Mucosa of descending colon (tissue), 3 donors: ENCODE results near the gene CACNB1. TPM values are rescaled to one million over a fixed set of nuclear protein-coding genes. Genes with fewer than 3 reads are reported as not detected.

Source experiments
- ATAC-seq: fragments of 200-7000 bp; cut with Tn5 transposase; one replicate; pipeline ENCODE4 v1.9.1; 2020; ENCODE audit warnings: mild to moderate bottlenecking, moderate library complexity
- DNase-seq, 3 donors: peaks; one replicate each; pipeline ENCODE4 v3.0.0-alpha.2; 2020
- H3K36me3 ChIP-seq: fragments of 200-600 bp; one replicate; pipeline ENCODE4 v1.8.0; 2021; ENCODE audit warnings: low read depth, mild to moderate bottlenecking
- H3K4me1 ChIP-seq: fragments of 200-600 bp; one replicate; pipeline ENCODE4 v1.8.0; 2021; ENCODE audit warnings: low read depth, mild to moderate bottlenecking
- H3K4me3 ChIP-seq: fragments of 200-600 bp; one replicate; pipeline ENCODE4 v1.8.0; 2021; ENCODE audit warnings: mild to moderate bottlenecking
- H3K9me3 ChIP-seq: fragments of 200-600 bp; one replicate; pipeline ENCODE4 v1.8.0; 2021; ENCODE audit warnings: mild to moderate bottlenecking
- CTCF ChIP-seq: fragments of 200-600 bp; IDR thresholded peaks from one replicate; pipeline ENCODE4 v1.8.0; 2022; ENCODE audit warnings: antibody characterized with exemption, mild to moderate bottlenecking
- intact Hi-C, 2 donors: fragments of 100-400 bp; cut with DNase I in 1 of 2; cut with micrococcal nuclease in 1 of 2; formaldehyde crosslinking; loops; one replicate each; pipeline versions ENCODE4 v1.11.0 to v1.11.1; 2022; cut with DNase I, micrococcal nuclease
- total RNA-seq, 3 donors: library from RNA; stranded (reverse); fragmentation: NEBNext Ultra II Directional in 2 of 3; extraction: Animal tissue kit (Norgen Biotek cat#: 25700) in 2 of 3; gene quantifications; one replicate each; pipeline versions ENCODE4 v1.2.1 to v1.2.4, GENCODE V29; 2021 to 2023
- donor health status: DM: no; HTN: no; CAD: no; lungs with moderate emphysema.
- donor health status: DM: no; HTN: no; CAD: no.
- donor health status: DM: no; HTN: yes; CAD: no.

Gene CACNB1
- total RNA-seq, 3 donors from 2014 or later = 16.8 to 24.3 (median 20.1) TPM

- intact Hi-C loops = no loop called here
- Histone ChIP-seq H3K4me3 (no peak overlapping the region), H3K36me3 (no peaks in the 10 kb centered on the region), H3K9me3 (no peaks in the 10 kb centered on the region), H3K4me1 (peaks cover 10% of the 10 kb centered on the region)
- no peak for DNase-seq
- no peak for ATAC-seq
- TF ChIP-seq CTCF = no peak
These were observed 39.0 kb upstream of the CACNB1 start for GRCh38 chr17:39236450-39236927.

GRCh38 chr17:39235555-39236449 lies 38.3 kb upstream of the CACNB1 start:
- Histone ChIP-seq H3K4me1 (peaks cover 10% of the 10 kb centered on the region), H3K9me3 (no peaks in the 10 kb centered on the region), H3K36me3 (no peaks in the 10 kb centered on the region), H3K4me3 (no peak overlapping the region)
- ATAC-seq (peak; percentile 72), DNase-seq (peak in 1 of 3 donors; percentile 35)
- intact Hi-C loops = no loop called here
- TF ChIP-seq CTCF = no peak

GRCh38 chr17:39231591-39232551 lies 34.4 kb upstream of the CACNB1 start:
- no peaks in the 10 kb centered on the region for H3K9me3 ChIP-seq
- no peak overlapping the region for H3K4me3 ChIP-seq
- H3K36me3 ChIP-seq = no peaks in the 10 kb centered on the region
- TF ChIP-seq CTCF = peak; percentile 47
- H3K4me1 ChIP-seq = no peaks in the 10 kb centered on the region
- ATAC-seq (peak; percentile 73), DNase-seq (peak in 2 of 3 donors; percentile 45 to 59)
- intact Hi-C loops = no loop called here

GRCh38 chr17:39231091-39231561 lies 33.7 kb upstream of the CACNB1 start:
- no peaks in the 10 kb centered on the region for H3K9me3 ChIP-seq
- no peak overlapping the region for H3K4me3 ChIP-seq
- TF ChIP-seq CTCF = no peak
- DNase-seq (no peak), ATAC-seq (no peak)
- intact Hi-C loops = no loop called here
- H3K36me3 ChIP-seq = no peaks in the 10 kb centered on the region
- no peaks in the 10 kb centered on the region for H3K4me1 ChIP-seq

- intact Hi-C loops = no loop called here
- H3K4me3 ChIP-seq = no peak overlapping the region
- peaks cover 3% of the 10 kb centered on the region for H3K4me1 ChIP-seq
- no peak for TF ChIP-seq CTCF
- H3K9me3 ChIP-seq = no peaks in the 10 kb centered on the region
- ATAC-seq = no peak
- H3K36me3 ChIP-seq = no peaks in the 10 kb centered on the region
- no peak for DNase-seq
These were observed 32.9 kb upstream of the CACNB1 start for GRCh38 chr17:39230361-39230760.
